Muscle layer of colon (tissue), 2 donors: ENCODE results near the gene KMT5C.
A peak's percentile ranks its signal among the peaks of the same experiment; 100 is the strongest.

Experiments
- H3K27ac ChIP-seq: one replicate; pipeline ENCODE4 v1.7.0; 2013; ENCODE audit warnings: low read depth, mild to moderate bottlenecking, low read length, moderate library complexity
- H3K27me3 ChIP-seq, 2 donors: one replicate each; pipeline ENCODE4 v1.7.0; 2013; ENCODE audit warnings: low read length in 2 of 2, mild to moderate bottlenecking in 2 of 2; ENCODE audit not compliant: insufficient read depth in 2 of 2, control insufficient read depth in 1 of 2
- H3K36me3 ChIP-seq: one replicate; pipeline ENCODE4 v1.7.0; 2013; ENCODE audit warnings: mild to moderate bottlenecking, low read length; ENCODE audit not compliant: insufficient read depth
- H3K4me1 ChIP-seq: one replicate; pipeline ENCODE4 v1.7.0; 2013; ENCODE audit warnings: mild to moderate bottlenecking, low read length; ENCODE audit not compliant: insufficient read depth
- H3K4me3 ChIP-seq, 2 donors: one replicate each; pipeline ENCODE4 v1.7.0; 2013; ENCODE audit warnings: low read length in 2 of 2, low read depth in 1 of 2, mild to moderate bottlenecking in 1 of 2, moderate library complexity in 1 of 2
- H3K9ac ChIP-seq: one replicate; pipeline ENCODE4 v1.7.0; 2013; ENCODE audit warnings: low read length
- H3K9me3 ChIP-seq: one replicate; pipeline ENCODE4 v1.7.0; 2013; ENCODE audit warnings: mild to moderate bottlenecking, low read length
- donor health status: abdominal sarcoma.
- donor health status: Adenocarcinoma of cecum.

Gene KMT5C

DNA sequence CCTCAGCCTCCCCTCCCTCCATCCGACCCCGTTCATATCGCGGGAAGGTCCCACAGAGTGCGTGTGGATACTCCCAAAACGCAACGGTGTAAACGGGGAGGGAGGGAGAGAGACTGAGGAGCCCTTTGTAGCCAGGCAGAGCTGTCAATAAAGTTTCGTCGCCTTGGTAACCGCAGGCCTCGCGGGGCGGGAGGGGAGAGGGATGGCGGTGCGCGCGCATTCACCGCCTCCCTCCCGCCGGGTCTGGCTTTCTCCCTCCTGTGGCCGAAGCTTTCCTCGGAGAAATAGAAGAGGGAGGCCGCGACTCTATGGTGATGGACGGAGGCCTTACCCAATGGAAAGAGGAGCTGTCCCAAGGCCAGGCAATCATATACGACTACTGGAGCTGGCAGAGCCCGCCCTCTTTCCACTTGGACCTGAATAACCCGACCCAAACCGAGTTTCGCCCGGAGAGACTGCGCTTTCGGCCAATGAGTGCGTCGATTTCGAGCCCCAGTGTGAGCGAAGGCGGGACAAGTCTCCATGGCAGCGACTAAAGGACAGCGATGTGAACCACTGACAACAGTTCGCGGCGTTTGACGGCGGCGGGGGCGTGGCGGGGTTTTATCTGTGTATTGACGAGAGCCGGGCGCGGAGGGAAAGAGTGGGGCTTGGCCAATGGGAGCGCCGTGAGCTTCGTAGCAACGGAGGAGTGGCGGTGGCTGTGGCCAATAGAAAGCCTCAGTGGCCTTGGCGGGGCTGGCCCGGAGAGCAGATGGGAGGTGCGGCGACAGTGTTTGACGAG is at the start of gene KMT5C:
Gene KMT5C, plus strand, starts transcription at position 772 of the 784 bp plus-strand sequence. CDS start 2,061 bp downstream, outside the sequence.
- H3K27ac ChIP-seq = peak within 1 kb of the TSS; percentile 76
- no peaks in the 10 kb centered on the region for H3K27me3 ChIP-seq
- no peaks in the 10 kb centered on the region for H3K9me3 ChIP-seq
- H3K4me1 ChIP-seq = peaks cover 19% of the 10 kb centered on the region
- peaks cover 16% of the 10 kb centered on the region for H3K36me3 ChIP-seq
- H3K4me3 ChIP-seq = peak within 1 kb of the TSS; percentile 86 to 95
- H3K9ac ChIP-seq = peak within 1 kb of the TSS; percentile 90

DNA sequence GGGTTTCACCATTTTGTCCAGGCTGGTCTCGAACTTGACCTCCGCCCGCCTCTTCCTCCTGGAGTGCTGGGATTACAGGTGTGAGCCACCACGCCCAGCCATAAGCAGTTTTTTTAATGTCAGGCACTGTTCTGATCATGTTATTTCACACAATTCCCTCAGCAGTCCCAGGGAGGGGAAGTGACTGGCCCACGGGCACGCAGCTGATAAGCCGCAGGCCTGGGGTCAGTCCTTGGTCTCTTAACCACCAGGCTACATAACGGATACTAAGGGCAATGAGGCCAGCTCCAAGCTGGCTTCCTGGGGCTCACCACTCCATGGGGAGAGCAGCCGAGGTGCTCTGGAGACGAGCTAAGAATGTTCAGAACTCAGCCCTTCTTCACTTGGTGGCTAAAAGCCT is 42.4 kb upstream of the KMT5C start:
- Histone ChIP-seq H3K9me3 (no peaks in the 10 kb centered on the region), H3K4me1 (peaks cover 9% of the 10 kb centered on the region), H3K27me3 (no peaks in the 10 kb centered on the region), H3K9ac (no peak overlapping the region), H3K4me3 (no peak overlapping the region), H3K27ac (no peak overlapping the region), H3K36me3 (no peaks in the 10 kb centered on the region)

DNA sequence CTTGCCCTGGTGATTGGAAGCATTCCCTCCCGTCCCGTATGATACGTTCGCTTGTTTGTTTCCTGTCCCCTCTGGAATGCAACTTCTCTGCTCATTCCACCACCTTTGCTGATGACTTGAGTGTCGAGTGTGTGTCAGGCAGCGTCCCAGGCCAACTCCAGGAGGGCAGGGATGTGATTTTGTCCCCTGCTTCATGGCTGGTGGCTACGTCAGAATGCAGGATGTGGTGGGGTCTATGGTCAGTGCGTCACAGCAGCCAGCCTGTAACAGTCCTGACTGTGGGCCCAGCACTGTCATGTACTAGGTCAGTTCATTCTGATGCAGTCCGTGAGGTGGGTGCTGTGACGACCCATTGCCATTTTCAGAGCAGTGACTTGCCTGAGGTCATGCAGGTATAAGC is 39.7 kb upstream of the KMT5C start:
- Histone ChIP-seq H3K9me3 (no peaks in the 10 kb centered on the region), H3K36me3 (peaks cover 15% of the 10 kb centered on the region), H3K27me3 (no peaks in the 10 kb centered on the region), H3K4me1 (peaks cover 9% of the 10 kb centered on the region), H3K27ac (no peak overlapping the region), H3K4me3 (no peak overlapping the region), H3K9ac (no peak overlapping the region)

DNA sequence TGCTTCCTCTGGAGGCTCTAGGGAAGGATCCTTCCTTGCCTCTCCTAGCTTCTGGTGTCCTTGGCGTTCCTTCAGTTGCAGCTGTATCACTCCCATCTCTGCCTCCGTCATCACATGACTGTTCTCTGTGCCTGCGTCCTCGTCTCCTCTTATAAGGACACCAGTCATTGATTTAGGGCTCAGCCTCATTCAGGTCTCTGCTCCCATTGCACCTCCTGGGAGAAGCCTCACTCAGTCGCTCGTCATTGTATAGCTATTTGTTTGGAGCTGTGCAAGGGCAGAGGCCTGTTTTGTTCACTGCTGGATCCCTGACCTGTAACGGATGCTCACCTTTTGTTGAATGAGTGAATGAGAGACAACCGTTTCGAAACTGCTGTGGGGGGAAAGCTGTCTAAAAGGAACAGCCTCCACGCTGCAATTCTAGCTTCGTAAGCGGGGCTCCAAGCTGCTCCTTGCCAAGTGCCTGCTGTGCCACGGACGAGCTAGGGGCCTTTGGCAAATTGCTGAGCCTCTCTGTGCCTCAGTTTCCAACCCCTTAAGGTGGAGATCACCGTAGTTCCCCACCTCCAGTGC is 38.7 kb upstream of the KMT5C start:
- H3K9me3 ChIP-seq = no peaks in the 10 kb centered on the region
- no peak overlapping the region for H3K4me3 ChIP-seq
- H3K27ac ChIP-seq = no peak overlapping the region
- peaks cover 9% of the 10 kb centered on the region for H3K4me1 ChIP-seq
- no peaks in the 10 kb centered on the region for H3K27me3 ChIP-seq
- H3K36me3 ChIP-seq = peaks cover 19% of the 10 kb centered on the region
- H3K9ac ChIP-seq = no peak overlapping the region

DNA sequence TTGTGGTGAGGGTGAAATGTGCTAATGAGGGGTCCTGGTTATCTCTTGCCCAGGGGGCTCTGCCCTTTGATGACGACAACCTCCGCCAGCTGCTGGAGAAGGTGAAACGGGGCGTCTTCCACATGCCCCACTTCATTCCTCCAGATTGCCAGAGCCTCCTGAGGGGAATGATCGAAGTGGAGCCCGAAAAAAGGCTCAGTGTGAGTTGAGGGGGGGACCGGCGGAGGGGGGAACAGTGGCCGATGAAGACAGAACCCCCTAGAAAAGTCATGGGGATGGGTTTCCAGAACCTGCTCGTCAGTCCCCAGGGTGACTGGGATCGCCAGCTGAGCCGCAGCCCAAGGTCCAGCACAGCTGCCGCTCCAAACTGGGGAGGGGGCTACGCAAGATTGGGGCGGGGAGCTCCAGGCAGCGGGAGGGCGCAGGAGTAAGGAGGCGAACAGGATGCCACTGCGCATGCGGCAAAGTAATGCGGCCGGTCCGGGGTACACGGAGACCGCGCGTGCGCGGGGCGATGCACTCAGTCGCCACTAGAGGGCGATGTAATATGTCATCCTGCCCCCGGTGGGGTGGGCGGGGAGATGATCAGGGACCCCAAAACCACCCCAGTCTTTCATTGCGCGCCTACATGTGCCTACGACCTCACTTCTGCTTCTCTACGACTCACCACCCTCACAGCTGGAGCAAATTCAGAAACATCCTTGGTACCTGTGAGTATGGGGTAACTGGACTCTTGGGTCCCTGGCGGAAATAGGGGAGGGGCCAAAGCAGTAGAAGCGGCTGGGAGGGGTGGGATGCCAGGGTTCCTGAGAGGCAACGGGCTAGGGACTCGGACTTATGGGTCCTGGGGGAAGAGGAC is 38.0 kb upstream of the KMT5C start:
- Histone ChIP-seq H3K9me3 (no peaks in the 10 kb centered on the region), H3K27me3 (no peaks in the 10 kb centered on the region), H3K9ac (no peak overlapping the region), H3K36me3 (peaks cover 24% of the 10 kb centered on the region), H3K4me3 (peak overlapping the region; percentile 10 to 47), H3K27ac (no peak overlapping the region), H3K4me1 (peaks cover 9% of the 10 kb centered on the region)

DNA sequence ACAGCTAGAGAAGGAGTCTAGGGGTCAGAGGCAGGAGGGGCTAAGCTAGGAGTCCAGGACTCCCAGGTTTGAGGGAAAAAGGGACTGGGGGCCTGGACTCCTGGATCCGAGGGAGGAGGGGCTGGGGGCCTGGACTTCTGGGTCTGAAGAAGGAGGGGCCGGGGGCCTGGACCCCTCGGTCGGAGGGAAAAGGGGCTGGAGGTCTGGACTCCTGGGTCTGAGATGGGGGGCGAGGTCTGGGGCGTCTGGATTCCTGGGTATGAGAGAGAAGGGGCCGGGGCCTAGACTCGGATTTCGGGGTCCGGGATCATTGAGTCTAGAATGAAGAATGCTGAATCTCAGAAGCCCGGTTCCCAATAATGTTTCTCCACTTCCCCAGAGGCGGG is 37.4 kb upstream of the KMT5C start:
- H3K36me3 ChIP-seq = peaks cover 29% of the 10 kb centered on the region
- H3K9me3 ChIP-seq = no peaks in the 10 kb centered on the region
- H3K9ac ChIP-seq = no peak overlapping the region
- no peaks in the 10 kb centered on the region for H3K27me3 ChIP-seq
- H3K4me3 ChIP-seq = peak overlapping the region; percentile 10 to 47
- peaks cover 9% of the 10 kb centered on the region for H3K4me1 ChIP-seq
- no peak overlapping the region for H3K27ac ChIP-seq

DNA sequence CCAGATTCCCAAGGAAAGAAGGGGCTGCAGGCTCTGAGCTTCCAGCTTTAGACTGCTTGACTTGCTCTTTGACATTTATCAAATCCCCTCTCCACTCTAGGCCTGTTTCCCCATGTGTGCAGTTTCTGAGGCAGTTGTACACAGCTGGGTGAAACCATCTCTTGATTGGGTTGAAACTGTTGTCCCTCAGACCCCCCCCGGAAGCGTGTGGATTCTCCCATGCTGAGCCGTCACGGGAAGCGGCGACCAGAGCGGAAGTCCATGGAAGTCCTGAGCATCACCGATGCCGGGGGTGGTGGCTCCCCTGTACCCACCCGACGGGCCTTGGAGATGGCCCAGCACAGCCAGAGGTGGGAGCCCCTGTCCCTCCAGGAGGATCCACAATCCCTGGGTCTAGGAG is 36.2 kb upstream of the KMT5C start:
- Histone ChIP-seq H3K9me3 (no peaks in the 10 kb centered on the region), H3K4me1 (peaks cover 9% of the 10 kb centered on the region), H3K27ac (no peak overlapping the region), H3K27me3 (no peaks in the 10 kb centered on the region), H3K9ac (no peak overlapping the region), H3K36me3 (peaks cover 29% of the 10 kb centered on the region), H3K4me3 (no peak overlapping the region)

DNA sequence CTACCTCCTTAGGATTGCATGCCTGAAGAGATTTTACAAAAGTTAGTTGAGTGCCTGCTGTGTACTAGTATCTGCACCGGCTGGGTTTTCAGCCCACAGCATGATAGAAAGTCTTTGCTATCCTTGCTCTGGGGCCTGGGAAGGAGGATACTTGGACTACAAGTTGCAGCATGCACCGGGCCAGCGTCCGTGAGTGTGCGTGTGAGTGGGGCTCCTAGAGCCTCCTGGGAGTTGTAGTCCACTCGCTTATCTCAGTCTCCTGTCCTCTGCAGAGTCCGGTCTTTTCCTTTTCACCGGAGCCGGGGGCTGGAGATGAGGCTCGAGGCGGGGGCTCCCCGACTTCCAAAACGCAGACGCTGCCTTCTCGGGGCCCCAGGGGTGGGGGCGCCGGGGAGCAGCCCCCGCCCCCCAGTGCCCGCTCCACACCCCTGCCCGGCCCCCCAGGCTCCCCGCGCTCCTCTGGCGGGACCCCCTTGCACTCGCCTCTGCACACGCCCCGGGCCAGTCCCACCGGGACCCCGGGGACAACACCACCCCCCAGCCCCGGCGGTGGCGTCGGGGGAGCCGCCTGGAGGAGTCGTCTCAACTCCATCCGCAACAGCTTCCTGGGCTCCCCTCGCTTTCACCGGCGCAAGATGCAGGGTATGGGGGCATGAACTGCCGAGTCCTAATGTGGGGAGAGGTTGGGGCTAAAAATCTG is 35.2 kb upstream of the KMT5C start:
- H3K9me3 ChIP-seq = no peaks in the 10 kb centered on the region
- no peak overlapping the region for H3K27ac ChIP-seq
- peaks cover 36% of the 10 kb centered on the region for H3K36me3 ChIP-seq
- H3K4me1 ChIP-seq = peaks cover 9% of the 10 kb centered on the region
- no peak overlapping the region for H3K9ac ChIP-seq
- H3K4me3 ChIP-seq = no peak overlapping the region
- no peaks in the 10 kb centered on the region for H3K27me3 ChIP-seq

DNA sequence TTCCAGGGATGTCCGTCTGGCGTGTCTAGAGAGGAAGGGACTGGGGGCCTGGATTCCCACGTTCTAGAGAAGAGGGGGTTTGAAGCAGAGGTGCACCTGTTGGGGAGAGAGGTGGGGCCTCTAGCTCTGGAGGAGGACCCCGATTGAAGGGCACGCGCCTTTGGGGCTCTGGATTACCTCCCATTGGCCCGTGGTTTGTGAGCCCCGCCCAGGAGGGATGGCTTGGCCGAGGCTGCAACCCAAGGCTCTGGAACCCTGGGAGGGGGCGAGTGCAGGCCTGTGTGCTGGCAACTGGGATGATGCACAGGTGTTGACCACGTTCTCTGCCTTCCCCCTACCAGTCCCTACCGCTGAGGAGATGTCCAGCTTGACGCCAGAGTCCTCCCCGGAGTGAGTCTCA is 34.7 kb upstream of the KMT5C start:
- no peaks in the 10 kb centered on the region for H3K9me3 ChIP-seq
- H3K27me3 ChIP-seq = no peaks in the 10 kb centered on the region
- H3K27ac ChIP-seq = no peak overlapping the region
- peaks cover 41% of the 10 kb centered on the region for H3K36me3 ChIP-seq
- no peak overlapping the region for H3K9ac ChIP-seq
- no peak overlapping the region for H3K4me3 ChIP-seq
- H3K4me1 ChIP-seq = peaks cover 9% of the 10 kb centered on the region

DNA sequence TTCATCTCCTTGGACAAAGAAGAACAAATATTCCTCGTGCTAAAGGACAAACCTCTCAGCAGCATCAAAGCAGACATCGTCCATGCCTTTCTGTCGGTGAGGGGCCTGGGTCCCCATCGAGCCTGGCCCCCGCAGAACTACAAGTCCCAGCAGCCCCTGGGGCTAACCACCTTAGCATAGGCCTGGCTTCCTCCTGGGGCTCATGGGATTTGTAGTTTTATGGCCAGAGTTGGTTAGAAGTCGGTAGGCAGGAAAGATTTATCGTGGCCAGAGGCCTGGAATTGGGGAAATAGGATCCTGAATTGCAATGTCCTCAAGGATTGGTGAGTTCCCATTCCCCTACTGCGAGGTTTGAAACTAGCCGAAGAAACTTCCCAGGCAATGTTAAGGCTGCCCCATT is 34.2 kb upstream of the KMT5C start:
- Histone ChIP-seq H3K9ac (no peak overlapping the region), H3K27me3 (no peaks in the 10 kb centered on the region), H3K27ac (no peak overlapping the region), H3K4me1 (peaks cover 9% of the 10 kb centered on the region), H3K36me3 (peaks cover 41% of the 10 kb centered on the region), H3K4me3 (no peak overlapping the region), H3K9me3 (no peaks in the 10 kb centered on the region)

DNA sequence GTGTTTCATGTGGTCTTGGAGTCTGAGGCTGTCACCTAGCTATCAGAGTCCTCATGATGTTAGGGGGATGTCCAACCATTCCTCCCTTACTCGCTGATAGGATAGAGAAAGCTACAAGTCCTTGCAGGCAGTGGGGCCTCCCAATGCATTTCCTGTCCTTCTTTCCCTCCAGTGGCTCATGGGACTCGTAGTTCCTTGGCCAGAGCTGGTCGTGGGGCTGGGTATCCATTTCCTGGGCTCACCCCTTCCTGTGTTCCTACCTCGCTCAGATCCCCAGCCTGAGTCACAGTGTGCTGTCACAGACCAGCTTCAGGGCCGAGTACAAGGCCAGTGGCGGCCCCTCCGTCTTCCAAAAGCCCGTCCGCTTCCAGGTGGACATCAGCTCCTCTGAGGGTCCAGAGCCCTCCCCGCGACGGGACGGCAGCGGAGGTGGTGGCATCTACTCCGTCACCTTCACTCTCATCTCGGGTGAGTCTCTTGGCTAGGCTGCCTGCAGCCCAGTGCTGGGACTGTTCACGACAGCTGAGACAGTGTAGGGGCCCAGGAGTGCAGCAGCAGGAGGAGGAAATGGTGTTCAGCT is 33.6 kb upstream of the KMT5C start:
- Histone ChIP-seq H3K27ac (no peak overlapping the region), H3K4me1 (peaks cover 9% of the 10 kb centered on the region), H3K27me3 (no peaks in the 10 kb centered on the region), H3K36me3 (peaks cover 41% of the 10 kb centered on the region), H3K9me3 (no peaks in the 10 kb centered on the region), H3K9ac (no peak overlapping the region), H3K4me3 (no peak overlapping the region)
